ENCODE measurements around the gene VSTM2L. TPM values are rescaled to one million over a fixed set of nuclear protein-coding genes. Genes with fewer than 3 reads are reported as not detected.

Gene VSTM2L
- total RNA-seq, 2 donors from 2014 or later, result 139 to 158 TPM

DNA sequence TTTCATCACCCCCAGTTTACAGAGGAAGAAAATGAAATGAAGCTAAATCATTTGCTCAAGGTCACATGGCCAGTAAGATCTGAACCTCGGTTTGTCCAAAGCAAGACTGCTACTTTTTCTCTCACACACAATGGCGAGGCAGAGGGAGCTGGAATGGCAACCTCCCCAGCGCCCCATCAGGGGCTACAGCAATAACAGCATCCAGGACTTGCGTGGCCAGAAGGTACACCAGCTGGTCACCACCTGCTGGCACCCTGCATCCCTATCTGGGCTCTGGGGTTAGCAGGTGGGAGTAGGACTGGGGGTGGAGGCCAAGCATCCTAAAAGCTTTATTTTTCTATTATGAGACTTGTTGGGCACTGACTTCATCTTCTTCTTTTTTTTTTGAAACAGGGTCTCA lies 89.0 kb downstream of the VSTM2L start:
- intact Hi-C loops (cut with DNase I), result loop anchor here in 1 of 2 donors (2.0 to 5.0 kb wide), 2 partner anchors 90 to 231 kb away; partner anchors contain the start of gene VSTM2L
- no peak for ATAC-seq

DNA sequence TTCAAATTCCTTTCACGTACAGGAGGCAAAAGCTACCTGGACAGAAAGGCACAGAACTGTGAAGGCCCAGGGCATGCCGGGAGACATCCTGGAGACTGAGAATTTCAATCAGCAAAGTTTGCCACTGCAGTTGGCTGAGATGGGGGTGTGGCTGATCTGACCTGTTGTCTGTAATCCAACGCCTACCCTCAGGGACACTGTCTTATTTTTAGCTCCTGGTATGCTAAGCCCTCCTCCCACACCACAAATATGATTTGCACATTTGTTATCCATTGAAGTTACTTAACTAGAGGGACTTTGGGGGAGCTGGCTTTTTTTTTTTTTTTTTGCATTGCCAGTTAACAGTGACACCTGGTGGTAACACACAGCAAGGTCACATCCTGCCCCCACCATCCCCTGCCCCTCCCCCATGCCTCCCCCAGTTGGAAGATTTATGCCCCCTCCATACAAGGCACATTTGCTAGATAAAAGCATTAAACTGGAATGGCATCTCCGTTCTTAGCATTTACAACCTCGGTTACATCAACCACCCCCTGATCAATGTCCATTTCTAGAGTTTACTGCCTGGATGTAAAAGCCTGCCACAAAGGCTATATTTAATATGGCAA lies 90.0 kb downstream of the VSTM2L start:
- intact Hi-C loops (cut with DNase I), result loop anchor here in 1 of 2 donors (2.0 to 5.0 kb wide), 2 partner anchors 91 to 232 kb away; partner anchors contain the start of gene VSTM2L

More for the DNA sequence above, 89.0 kb downstream of the VSTM2L start:
- DNase-seq, result no peak

DNA sequence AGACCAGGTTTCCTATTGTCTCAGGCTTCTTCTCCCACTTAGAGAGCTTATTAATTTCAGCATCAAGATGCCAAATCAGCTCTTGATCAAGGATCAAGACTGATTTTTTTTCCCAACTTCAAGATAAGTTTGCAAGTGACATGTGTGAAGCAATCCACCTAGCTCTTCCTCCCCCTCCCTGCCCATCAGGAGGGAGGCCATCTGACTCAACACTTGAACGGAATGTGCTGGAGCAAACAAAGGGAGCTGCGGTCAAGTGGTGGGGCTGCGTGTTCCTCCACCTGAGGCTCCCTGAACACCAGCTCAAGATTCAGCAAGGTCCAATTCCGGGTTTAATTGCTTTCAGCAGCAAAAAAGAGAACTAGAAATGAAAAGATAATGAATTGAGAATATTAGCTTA lies 91.6 kb downstream of the VSTM2L start:
- DNase-seq, result no peak

More for the DNA sequence above, 90.0 kb downstream of the VSTM2L start:
- ATAC-seq (peak; percentile 60 to 79), DNase-seq (peak; percentile 43)

More for the DNA sequence above, 91.6 kb downstream of the VSTM2L start:
- ATAC-seq, result no peak
- intact Hi-C loops (cut with DNase I), result loop anchor here in 1 of 2 donors (5.0 kb wide), 1 partner anchor 92 kb away; the partner anchor contains the start of gene VSTM2L

Other genes with a start within 250 kb of the VSTM2L start
- 10 to 100 TPM; 49.8 to 58.6 TPM for gene CTNNBL1, start 209.1 kb upstream of the VSTM2L start, total RNA-seq
- 10 to 100 TPM; 11.6 to 11.9 TPM for gene TTI1, start 130.3 kb downstream of the VSTM2L start, total RNA-seq
- gene RPRD1B, start 130.6 kb downstream of the VSTM2L start, total RNA-seq, result 10 to 100 TPM; 78.6 to 86.4 TPM

All from left cardiac atrium (tissue), 4 donors.